Astrocyte of the cerebellum (primary cell): Measurements from ENCODE around the gene FZD8.
"Not testable (repeated sequence)": the region's sequence is repeated elsewhere in the genome, so short reads cannot be mapped to it uniquely, and the experiment has no call there.

Experiments used
- DNase-seq: peaks from one replicate; pipeline ENCODE4 v3.0.0-alpha.2; 2011; ENCODE audit warnings: low read depth
- H3K4me3 ChIP-seq: 2 replicates; pipeline ENCODE4 v1.5.1; 2011; ENCODE audit warnings: mild to moderate bottlenecking, low read depth, low read length, moderate library complexity
- in situ Hi-C: cut with HindIII; loops from 2 replicates; pipeline ENCODE4 v1.10.0; 2017; ENCODE audit warnings: low sequenced_read_pairs
- TF ChIP-seq, protein P1 (sequence below): IDR thresholded peaks from 2 replicates; pipeline ENCODE4 v1.5.1; 2012; ENCODE audit warnings: low read length, low read depth, moderate library complexity, mild to moderate bottlenecking; ENCODE audit errors: missing control alignments

Gene FZD8, protein sequence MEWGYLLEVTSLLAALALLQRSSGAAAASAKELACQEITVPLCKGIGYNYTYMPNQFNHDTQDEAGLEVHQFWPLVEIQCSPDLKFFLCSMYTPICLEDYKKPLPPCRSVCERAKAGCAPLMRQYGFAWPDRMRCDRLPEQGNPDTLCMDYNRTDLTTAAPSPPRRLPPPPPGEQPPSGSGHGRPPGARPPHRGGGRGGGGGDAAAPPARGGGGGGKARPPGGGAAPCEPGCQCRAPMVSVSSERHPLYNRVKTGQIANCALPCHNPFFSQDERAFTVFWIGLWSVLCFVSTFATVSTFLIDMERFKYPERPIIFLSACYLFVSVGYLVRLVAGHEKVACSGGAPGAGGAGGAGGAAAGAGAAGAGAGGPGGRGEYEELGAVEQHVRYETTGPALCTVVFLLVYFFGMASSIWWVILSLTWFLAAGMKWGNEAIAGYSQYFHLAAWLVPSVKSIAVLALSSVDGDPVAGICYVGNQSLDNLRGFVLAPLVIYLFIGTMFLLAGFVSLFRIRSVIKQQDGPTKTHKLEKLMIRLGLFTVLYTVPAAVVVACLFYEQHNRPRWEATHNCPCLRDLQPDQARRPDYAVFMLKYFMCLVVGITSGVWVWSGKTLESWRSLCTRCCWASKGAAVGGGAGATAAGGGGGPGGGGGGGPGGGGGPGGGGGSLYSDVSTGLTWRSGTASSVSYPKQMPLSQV

DNA sequence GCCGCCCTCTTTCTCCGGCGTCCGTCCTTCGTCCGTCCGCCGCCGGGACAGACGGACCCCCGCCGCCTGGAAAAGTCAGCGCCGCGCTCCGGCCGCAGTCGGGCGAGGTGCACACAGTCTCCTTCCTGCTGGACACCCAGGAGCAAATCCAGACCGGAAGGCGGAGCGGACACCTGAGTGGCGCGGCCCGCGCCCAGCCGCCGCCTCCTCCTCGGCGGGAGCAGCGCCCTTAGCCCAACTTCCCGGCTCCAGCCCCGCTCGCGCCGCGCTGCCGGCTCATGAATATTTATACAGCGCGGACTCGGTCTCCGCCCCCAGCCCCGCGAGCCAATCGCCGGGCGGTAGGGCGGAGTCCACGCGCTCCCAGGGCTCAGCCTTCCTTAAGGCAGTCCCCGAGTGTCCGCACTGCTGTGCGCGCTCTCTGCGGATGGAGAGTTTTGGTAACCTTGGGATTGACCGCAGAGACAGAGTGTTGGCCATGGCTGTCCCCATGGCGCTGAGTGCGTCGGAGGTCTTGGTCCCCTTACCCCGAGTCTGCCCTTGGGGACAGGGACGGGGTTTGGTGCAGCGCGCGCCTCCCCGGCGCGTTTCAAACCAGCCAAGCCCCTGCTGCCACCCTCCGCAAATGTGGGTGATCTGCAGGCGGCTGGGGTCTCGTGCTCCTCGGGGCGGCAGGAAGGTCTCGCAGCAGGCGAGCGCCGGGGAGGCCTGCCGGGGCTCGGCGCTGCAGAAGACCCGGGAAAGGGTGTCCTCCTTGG lies at the start of gene FZD8:
Gene FZD8 (minus strand): TSS at position 262 of the 758 bp plus-strand sequence. CDS start 867 bp downstream, outside the sequence.
- DNase-seq, result peak; percentile 76
- TF ChIP-seq, protein P1, sequence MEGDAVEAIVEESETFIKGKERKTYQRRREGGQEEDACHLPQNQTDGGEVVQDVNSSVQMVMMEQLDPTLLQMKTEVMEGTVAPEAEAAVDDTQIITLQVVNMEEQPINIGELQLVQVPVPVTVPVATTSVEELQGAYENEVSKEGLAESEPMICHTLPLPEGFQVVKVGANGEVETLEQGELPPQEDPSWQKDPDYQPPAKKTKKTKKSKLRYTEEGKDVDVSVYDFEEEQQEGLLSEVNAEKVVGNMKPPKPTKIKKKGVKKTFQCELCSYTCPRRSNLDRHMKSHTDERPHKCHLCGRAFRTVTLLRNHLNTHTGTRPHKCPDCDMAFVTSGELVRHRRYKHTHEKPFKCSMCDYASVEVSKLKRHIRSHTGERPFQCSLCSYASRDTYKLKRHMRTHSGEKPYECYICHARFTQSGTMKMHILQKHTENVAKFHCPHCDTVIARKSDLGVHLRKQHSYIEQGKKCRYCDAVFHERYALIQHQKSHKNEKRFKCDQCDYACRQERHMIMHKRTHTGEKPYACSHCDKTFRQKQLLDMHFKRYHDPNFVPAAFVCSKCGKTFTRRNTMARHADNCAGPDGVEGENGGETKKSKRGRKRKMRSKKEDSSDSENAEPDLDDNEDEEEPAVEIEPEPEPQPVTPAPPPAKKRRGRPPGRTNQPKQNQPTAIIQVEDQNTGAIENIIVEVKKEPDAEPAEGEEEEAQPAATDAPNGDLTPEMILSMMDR, result no peak
- H3K4me3 ChIP-seq, result peak within 1 kb of the TSS; percentile 67
- in situ Hi-C loops, result no loop called here

DNA sequence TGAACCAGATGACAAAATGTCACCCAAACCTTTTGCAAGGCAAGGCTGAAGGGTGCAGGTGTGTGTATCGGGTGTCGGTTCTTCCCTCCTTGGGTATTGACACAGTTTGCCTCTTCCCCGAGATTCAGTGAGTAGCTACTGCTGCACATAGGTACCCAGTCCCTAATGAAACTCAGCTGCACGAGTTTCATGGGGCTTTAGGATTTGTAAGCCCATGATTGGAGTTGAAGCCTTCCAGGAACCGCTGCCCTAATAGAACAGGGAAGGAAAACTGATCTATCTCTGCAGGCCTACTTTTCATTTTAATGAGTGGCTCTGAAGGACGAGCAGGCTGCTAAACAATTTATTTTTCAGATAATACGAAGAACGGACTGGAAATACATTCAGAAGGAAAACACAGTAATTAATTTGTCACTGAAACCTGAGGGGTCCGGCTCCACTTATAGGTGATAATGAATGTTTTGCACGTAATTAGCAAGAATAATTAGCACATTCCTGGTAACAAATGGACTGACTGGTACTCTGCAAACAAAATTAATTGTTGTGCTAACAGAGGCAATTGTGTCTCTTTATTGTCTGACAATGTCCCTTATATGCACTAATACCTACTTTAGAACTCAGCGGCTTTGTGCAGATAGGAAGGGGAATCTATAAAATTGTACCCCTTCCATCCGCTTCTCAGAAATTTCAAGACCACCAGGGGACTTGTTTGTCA lies 49.6 kb upstream of the FZD8 start:
- in situ Hi-C loops, result no loop called here
- no peak overlapping the region for H3K4me3 ChIP-seq
- no peak for DNase-seq
- TF ChIP-seq, protein P1, result no peak

DNA sequence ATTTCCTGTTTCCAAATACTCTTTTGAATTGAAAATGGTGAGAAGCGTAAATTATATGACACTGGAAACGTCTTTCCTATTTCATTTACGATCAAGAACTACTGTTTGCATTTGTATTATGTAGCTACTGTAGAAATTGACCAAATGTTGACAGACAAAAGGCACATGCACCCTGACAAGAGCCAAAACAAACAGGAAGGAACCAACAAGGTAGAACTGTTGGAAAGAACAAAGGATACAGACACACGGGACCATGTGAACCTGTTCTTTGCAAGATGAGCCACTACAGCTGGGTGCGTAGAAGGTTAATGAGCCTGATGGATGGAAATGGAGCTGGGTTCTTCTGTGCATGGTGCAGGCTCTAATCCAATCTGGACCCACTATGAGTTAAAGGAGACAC lies 48.4 kb upstream of the FZD8 start:
- no peak for DNase-seq
- TF ChIP-seq, protein P1, result no peak
- H3K4me3 ChIP-seq, result no peak overlapping the region
- in situ Hi-C loops, result no loop called here

DNA sequence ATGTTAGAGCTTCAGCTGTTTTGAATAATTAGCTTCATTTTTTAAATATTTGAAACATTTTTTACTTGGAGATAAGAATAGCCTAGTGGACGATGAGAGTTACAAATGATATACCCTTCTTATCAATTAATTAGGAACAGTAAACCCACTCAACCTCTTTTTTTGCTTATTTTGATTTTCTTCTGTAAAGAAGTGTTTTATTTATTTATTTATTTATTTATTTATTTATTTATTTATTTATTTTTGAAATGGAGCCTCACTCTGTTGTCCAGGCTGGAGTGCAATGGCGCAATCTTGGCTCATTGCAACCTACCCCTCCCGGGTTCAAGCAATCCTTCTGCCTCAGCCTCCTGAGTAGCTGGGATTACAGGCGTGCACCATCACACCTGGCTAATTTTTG lies 43.8 kb upstream of the FZD8 start:
- DNase-seq, in situ Hi-C loops, H3K4me3 ChIP-seq: not testable (repeated sequence)

DNA sequence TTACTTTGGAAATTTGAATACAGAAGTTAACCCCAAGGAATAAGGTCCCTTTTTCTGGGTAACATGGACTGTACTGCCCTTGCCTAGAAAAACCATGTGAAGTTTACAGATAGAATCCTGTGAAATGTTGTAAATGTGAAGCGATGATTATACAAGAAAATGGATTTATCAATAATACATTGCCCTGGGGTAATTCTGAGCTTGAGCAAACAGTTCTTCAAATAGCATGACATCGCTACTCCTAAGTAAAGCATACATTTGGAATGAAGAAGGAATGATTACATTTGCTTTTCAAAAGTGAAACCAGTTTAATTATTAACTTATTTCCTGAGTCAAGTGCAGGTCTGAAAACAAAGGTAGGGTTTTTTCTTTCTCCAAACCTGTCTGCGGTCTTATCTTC lies 43.3 kb upstream of the FZD8 start:
- DNase-seq, result no peak
- TF ChIP-seq, protein P1, result no peak
- in situ Hi-C loops, result no loop called here
- no peak overlapping the region for H3K4me3 ChIP-seq

DNA sequence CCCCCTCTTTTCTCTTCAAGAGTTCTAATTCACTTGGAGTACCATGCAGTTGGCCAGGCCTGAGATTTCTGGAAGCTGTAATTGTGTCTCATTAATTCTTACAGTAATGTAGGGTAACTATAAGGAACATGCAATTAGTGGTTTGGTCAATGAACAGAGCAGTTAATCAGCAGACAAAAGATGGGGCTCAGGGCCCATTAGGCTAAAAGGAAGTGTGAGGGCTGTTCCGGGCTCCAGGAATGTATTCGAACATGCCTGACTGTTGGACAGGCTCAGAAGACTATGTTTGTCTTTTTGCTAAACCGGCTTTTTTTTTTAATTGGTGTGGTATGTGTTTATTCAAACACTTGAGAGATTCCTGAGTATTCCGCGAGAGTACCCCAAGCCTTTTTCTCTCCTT lies 42.5 kb upstream of the FZD8 start:
- H3K4me3 ChIP-seq, result no peak overlapping the region
- in situ Hi-C loops, result no loop called here
- no peak for DNase-seq
- TF ChIP-seq, protein P1, result no peak
